ENCODE measurements around the gene CADPS.

Gene CADPS

DNA sequence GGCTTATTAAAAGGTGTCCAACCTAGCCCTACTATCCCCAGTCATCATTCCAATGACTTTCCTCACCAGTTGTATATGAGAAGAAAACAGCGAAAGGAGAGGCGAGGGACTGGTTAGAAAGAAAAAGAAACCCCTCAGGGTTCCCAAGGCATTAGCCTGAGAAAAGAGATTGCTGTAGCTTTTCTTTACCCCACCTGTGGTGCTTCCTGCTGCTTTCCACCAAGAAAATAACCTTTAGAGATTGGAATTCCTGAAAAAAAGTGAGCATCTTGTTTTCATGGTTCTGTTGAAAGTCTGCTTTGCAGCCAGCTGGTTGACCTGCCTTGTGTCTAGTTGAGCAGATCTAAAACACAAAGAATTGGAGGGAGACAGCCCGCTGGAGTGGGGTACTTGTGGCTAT lies 196.4 kb downstream of the CADPS start:
- no peak for DNase-seq

- DNase-seq = no peak
These were observed 197.3 kb downstream of the CADPS start for GRCh38 chr3:62677926-62678325.

GRCh38 chr3:62676689-62677271 lies 198.4 kb downstream of the CADPS start:
- no peak for DNase-seq

GRCh38 chr3:62675492-62675891 lies 199.7 kb downstream of the CADPS start:
- no peak for DNase-seq

DNA sequence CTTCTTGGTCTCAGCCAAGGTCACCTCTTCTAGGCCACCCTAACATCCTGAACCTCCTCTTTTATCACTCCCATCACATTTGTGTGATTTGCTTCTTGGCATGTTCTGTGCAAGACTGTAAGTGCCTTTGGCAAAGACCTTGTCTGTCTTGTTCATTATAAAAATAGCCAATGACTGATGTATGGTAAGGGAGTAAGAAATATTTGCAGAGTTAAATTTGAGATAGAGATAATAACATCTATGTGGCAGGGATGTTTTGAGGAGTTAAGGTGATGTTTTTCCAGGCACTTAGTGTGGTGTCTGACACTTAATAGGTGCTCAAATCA lies 202.3 kb downstream of the CADPS start:
- DNase-seq = no peak

- DNase-seq = no peak
These were observed 202.8 kb downstream of the CADPS start for GRCh38 chr3:62672270-62672987.

DNA sequence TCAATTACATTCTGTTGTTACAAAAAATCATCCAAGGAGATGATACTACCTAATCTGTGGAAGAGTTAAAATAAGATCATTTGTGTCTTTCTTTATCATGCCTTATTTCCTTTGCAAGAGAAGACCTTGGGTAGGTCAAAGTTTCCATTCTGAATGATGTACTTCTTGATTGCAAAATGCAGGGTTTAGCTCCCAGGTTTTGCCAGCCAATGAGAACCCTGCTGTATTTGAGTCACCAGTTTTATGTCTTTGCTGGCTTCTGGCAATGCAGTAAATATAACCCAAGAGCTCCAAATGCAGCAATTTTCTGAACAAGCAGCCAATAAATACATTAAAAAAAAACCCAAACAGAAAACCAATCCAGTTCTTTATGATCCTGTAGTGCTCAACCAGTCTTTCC lies 204.9 kb downstream of the CADPS start:
- no peak for DNase-seq

DNA sequence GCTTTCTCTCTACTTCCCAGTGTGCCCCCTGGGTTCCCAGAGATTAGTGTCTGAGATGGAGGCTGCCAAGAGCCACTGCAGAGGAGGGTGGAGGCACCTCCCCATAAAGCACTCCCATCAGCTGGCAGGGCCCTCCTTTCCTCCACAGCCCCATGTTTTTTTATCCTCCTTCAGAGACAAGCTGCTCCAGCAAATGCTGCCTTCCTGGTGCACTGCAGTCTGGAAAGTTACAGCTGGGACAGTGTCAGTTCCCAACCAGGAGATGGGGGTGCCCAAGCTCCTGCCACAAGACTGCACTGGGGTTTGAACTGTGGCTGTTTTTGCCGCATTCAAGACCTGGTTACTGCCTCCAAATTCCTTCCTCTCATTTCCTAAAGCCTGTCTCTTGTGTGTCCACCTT lies 206.1 kb downstream of the CADPS start:
- no peak for DNase-seq

DNA sequence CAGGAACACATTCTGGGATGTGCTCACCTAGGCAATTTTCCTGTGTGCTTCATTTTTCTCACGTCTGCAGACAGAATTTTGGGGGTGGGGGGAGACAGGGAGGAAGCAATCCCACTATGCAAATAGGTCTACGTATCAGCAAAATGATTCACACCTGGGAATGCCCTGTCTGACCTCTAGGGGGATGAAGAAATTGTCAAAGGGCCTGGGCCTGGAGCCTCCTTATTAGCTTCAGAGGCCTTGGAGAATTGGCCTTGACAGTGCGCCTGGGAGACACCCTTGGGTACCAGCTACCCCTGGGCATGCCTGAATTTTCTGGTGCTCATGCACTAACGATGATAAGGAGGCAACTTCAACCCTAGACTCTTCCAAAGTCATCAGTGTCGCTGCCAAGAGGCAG lies 207.5 kb downstream of the CADPS start:
- DNase-seq = no peak

DNA sequence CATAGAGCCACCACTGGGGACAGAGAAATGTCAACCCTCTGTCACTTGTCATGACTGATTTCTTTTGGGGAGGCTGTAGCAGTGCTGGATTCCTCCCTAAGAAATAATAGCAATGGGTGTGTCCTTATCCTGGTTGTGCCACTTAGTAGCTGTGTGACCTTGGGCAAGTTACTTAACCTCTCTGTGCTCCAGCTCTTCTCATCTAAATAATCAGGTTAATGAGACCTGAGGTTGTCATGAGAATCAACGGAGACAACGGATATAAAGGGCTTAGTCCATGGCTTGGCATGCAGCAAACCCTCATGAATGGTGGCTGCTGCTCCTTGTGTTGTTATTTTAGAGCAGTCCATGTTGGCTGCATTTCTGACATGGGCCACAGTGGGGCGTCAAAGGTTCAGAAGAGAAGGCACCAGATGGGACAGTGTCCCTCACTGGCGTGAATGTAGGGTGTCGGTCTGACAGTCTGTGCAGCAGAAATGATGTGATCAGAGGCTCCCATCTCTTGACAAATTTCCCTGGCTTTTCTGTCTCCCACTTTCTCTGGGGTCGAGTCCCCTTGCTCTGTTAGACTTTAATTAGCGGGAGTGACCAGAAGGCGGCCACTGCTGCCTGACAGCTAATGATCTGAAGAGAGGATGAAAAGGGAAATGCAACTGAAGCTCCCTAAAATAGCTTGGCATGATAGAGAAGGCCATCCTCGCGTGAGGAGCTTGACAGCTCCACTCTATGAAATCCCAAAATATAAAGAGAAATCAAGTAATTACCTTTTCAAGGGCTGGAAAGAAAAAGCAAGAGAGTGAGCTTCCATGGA lies 209.4 kb downstream of the CADPS start:
- no peak for DNase-seq

DNA sequence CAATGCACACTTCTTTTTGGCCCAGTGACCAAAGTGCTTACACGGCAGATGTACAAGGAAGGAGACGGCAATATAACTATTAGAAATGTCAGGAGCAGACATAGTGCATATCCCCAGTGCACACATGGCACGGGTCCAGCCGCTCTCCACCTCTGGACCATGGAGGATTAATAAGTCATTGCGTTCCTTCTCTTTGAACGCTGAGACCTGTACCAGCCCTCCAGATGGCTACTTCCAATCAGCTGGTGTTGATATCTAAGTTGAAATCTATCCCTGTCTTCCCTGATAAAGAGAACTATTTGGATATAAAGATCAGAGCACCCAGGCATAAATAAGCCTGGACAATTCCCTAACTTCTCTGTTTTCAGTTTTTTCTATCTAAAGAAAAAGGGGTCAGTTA lies 212.5 kb downstream of the CADPS start:
- no peak for DNase-seq

- DNase-seq = no peak
These were observed 215.6 kb downstream of the CADPS start for GRCh38 chr3:62659660-62660059.

- DNase-seq = no peak
These were observed 219.5 kb downstream of the CADPS start for GRCh38 chr3:62655691-62656063.

DNA sequence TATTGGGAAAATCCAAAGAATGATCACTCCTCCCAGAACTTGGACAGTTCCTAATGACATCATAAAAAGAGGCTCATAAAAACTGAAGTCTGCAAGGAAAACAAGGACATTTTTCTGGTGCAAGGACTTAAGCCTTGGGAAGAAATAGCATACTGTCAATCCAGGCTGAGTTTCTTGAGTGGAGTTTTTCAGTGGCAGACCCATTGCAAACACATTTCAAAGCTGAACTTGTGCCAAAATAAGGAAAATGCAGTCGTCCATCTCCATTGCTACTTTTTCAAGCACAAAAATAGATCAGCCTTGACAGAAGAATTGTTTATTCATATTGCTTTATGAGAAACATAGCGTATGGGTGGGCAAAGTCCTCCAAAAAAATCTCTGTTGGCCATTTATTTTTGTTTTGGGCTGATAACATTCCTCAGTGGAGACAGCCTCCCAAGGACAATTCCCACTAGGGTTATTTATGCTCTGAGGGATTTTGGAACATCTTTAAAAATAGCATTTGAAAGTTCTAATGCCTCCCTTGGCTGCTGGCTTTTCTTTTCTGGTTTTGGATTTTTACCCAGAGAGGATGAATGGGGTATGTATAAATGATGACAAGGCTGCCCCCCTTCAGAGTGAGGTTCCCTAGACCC lies 220.0 kb downstream of the CADPS start:
- DNase-seq = no peak

- no peak for DNase-seq
These were observed 221.4 kb downstream of the CADPS start for GRCh38 chr3:62653796-62654195.

GRCh38 chr3:62647711-62648110 lies 227.5 kb downstream of the CADPS start:
- no peak for DNase-seq

DNA sequence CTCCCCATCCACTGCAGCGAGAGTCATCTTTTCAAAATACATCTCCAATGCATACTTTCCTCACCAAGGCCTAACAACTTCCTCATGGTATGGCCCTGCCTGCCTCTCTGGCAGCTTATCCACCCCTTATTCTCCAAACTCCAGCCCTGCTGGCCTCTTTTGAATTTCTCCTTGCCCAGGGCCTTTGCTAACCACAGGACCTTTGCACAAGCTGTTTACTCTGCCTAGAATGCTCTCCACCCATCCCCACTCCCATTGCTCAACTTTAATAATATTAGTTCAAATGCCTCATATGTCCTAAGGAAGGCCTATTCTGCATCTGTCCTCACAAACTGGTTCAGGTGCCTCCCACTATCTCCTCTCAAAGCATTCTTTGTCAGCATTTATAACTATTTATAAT lies 230.7 kb downstream of the CADPS start:
- no peak for DNase-seq

DNA sequence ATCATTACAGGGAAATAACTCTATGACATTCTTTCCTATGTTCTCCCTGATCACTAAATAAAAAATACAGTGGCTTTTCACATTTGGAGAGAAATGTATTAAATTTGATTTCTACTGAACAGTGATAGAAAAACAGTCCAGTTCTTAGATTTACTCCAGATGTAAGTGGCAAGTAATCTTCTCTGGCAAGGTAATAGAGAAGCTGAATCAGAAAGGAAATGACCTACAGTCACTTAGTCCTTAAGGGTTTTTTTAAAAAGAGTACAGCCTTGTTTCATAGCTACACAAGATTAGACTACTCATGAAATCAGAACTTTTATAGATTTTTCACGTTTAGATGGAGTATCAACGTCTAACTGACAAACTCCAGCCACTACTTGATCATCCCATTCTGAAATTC lies 236.9 kb downstream of the CADPS start:
- no peak for DNase-seq

DNA sequence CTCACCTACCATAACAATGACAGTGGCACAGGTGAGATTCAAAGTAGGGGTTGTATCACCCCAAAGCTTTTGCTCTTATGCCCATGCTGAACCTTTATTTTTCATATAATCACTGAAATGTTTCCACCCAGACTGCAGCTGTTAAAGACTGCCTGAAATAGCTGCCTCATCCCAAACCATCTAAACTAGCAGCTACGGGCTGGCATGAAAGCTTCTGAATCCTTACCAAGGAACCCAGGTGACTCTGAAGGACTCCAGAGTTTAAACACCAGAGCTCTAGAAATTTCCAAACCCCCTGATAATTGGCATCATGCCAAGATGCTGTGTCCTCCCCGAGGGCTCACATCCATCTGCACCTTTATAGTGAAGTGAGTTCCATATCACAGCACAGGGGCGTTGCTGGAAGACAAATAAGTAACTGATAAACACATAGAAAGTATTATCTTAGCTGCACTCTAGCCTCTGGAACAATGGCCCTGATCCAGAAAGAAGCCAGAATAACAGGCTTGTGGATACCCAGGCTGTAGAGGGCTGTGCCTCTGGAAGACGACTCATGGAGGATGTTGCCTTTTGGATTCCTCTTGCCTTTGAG lies 238.9 kb downstream of the CADPS start:
- no peak for DNase-seq

GRCh38 chr3:62632510-62633294 lies 242.5 kb downstream of the CADPS start:
- no peak for DNase-seq

- no peak for DNase-seq
These were observed 243.7 kb downstream of the CADPS start for GRCh38 chr3:62631488-62631887.

GRCh38 chr3:62630664-62631063 lies 244.6 kb downstream of the CADPS start:
- DNase-seq = no peak

GRCh38 chr3:62625268-62625667 lies 249.9 kb downstream of the CADPS start:
- DNase-seq = no peak

All from NCI-H1417 treated with DMSO at 0.1 percent for 48 hours (cell line).